A673 (cell line): ENCODE results near the gene RETREG2.

Experiments
- CTCF ChIP-seq: fragments of 300-800, 200-600 bp; sonication (generic); conservative IDR thresholded peaks from 2 replicates; pipeline ENCODE4 v1.5.1; 2017; ENCODE audit warnings: low read depth, mild to moderate bottlenecking, antibody characterized with exemption, low read length, moderate library complexity, mixed read lengths
- EZH2 ChIP-seq: fragments of 200-600 bp; sonication (generic); IDR thresholded peaks from 2 replicates; pipeline ENCODE4 v1.6.1; 2017; ENCODE audit warnings: borderline replicate concordance, low read depth, mild to moderate bottlenecking, mixed read lengths, antibody characterized with exemption, low read length; ENCODE audit not compliant: poor library complexity, severe bottlenecking

GRCh38 chr2:219131744-219132143 is 46.3 kb upstream of the RETREG2 start:
- TF ChIP-seq CTCF (no peak), EZH2 (no peak)
